ENCODE results near the gene SORCS3.

DNA sequence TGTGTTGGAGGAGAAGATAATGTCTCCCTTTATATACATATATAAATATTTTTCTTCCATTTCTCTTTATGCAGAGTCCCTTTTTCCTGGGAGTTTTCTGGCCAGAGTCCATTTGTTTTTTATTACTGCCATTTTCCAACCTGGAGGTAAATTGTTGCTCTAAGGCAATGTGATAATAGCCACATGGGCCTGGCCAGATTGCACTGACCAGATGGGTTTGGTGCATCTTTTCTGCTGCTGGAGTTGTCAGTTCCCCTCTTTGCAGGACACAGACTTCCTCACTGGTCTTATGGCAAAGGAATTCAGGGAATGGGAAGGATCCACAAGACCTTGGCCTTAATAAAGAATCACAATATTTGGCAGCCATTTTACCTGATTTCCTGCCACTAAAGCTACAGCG lies 254.9 kb downstream of the SORCS3 start:
- no peak for TF ChIP-seq CTCF (IDR thresholded peaks at IDR 0.05)
- TF ChIP-seq POLR2A (IDR thresholded peaks at IDR 0.05): no peak
